ENCODE data around the gene LACRT. TPM values are rescaled to one million over a fixed set of nuclear protein-coding genes. Genes with fewer than 3 reads are reported as not detected.

The LACRT gene
- total and polyA plus RNA-seq, 2 of the 4 experiments (the other 2 are of a cell fraction) = not detected

GRCh38 chr12:54605138-54605970, 29.3 kb downstream of the LACRT start:
- WGBS, 2 experiments (ENCODE audit: extremely low coverage in 2 of 2, insufficient read length in 1 of 2) = no CpG with 5 or more reads among the region's 6 CpGs
- no peak overlapping the region for H2BK20ac ChIP-seq (ENCODE audit: low read depth, low read length)
- no peak overlapping the region for H3K18ac ChIP-seq (ENCODE audit: low read depth, low read length)
- H3K27ac ChIP-seq (ENCODE audit: insufficient read depth, low read length) = no peak overlapping the region
- BruUV-seq (replicated peaks) = no TSS peak
- H4K91ac ChIP-seq (ENCODE audit: insufficient read depth, low read depth, low read length) = no peak overlapping the region
- no peaks in the 10 kb centered on the region for H3K36me3 ChIP-seq (ENCODE audit: control insufficient read depth, insufficient read depth, low read length)
- ChIA-PET POLR2A (ENCODE audit: unreplicated experiment) (no interaction called here), CTCF (interaction anchor here (0.6 to 1.6 kb wide), 2 partner anchors 25 to 27 kb away, joined by 4 to 5 read pairs; no protein-coding TSS in a partner anchor)
- H3K9ac ChIP-seq (ENCODE audit: low read depth, low read length) = no peak overlapping the region
- H3K56ac ChIP-seq (ENCODE audit: extremely low read depth, insufficient read depth, low read length) = no peak overlapping the region
- no peaks in the 10 kb centered on the region for H3K9me1 ChIP-seq (ENCODE audit: insufficient read depth, low read length)
- H4K8ac ChIP-seq (ENCODE audit: low read depth in 2 of 2, low read length in 2 of 2) = no peak overlapping the region
- no peak overlapping the region for H3K23ac ChIP-seq (ENCODE audit: low read depth, low read length)
- H3K4me3 ChIP-seq (ENCODE audit: insufficient read depth, low read depth, low read length) = no peak overlapping the region
- H2BK120ac ChIP-seq (ENCODE audit: low read depth, low read length) = no peak overlapping the region
- in situ Hi-C loops (cut with MboI; ENCODE audit: low sequenced_read_pairs) = no loop called here
- H3K4ac ChIP-seq (ENCODE audit: low read depth, low read length) = no peak overlapping the region
- no peak for ATAC-seq (ENCODE audit: low read depth)
- no peak overlapping the region for H2BK5ac ChIP-seq (ENCODE audit: low read depth, low read length, poor library complexity, severe bottlenecking)
- no peak overlapping the region for H2AK5ac ChIP-seq (ENCODE audit: low read depth, low read length)
- no peaks in the 10 kb centered on the region for H4K20me1 ChIP-seq (ENCODE audit: insufficient read depth, low read length)
- no peak overlapping the region for H4K5ac ChIP-seq (ENCODE audit: low read depth, low read length)
- no peaks in the 10 kb centered on the region for H3K79me1 ChIP-seq (ENCODE audit: low read depth in 1 of 2, low read length in 2 of 2)
- no peaks in the 10 kb centered on the region for H3K9me3 ChIP-seq (ENCODE audit: control insufficient read depth, insufficient read depth, low read length)
- TF ChIP-seq, protein P1, sequence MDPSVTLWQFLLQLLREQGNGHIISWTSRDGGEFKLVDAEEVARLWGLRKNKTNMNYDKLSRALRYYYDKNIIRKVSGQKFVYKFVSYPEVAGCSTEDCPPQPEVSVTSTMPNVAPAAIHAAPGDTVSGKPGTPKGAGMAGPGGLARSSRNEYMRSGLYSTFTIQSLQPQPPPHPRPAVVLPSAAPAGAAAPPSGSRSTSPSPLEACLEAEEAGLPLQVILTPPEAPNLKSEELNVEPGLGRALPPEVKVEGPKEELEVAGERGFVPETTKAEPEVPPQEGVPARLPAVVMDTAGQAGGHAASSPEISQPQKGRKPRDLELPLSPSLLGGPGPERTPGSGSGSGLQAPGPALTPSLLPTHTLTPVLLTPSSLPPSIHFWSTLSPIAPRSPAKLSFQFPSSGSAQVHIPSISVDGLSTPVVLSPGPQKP (IDR thresholded peaks at IDR 0.05; ENCODE audit: borderline replicate concordance, low read depth, low read length) = no peak
- H3K4me1 ChIP-seq (ENCODE audit: control insufficient read depth, insufficient read depth, low read length) = no peaks in the 10 kb centered on the region
- H2BK15ac ChIP-seq (ENCODE audit: low read depth, low read length) = no peak overlapping the region
- no peak overlapping the region for H3K14ac ChIP-seq (replicated peaks; ENCODE audit: low read depth, low read length)
- no peak overlapping the region for H2AFZ ChIP-seq (replicated peaks; ENCODE audit: low read length, poor library complexity)
- H2AK9ac ChIP-seq (replicated peaks; ENCODE audit: low read depth, low read length, poor library complexity) = no peak overlapping the region
- dilution Hi-C loops (cut with HindIII; ENCODE audit: low sequenced_read_pairs, unreplicated experiment) = no loop called here
- intact Hi-C loops (cut with micrococcal nuclease) = no loop called here
- no peak for DNase-seq
- peaks cover 2% of the 10 kb centered on the region; the same call in 1 of the 2 replicates for H3K27me3 ChIP-seq (ENCODE audit: control insufficient read depth, insufficient read depth, low read length)
- no peak overlapping the region for H3K4me2 ChIP-seq (ENCODE audit: low read depth, low read length)
